RWPE1 (cell line): ENCODE results near the gene KAZN.

Source experiments
- CTCF ChIA-PET: fragments of 350-600 bp; sonication (Branson Sonifier 250); formaldehyde crosslinking; extraction: SDS; loops from one replicate; lab custom pipeline; 2021; lab: Yijun Ruan, JAX
- POLR2A ChIA-PET: fragments of 400-600 bp; formaldehyde crosslinking; extraction: SDS; loops from one replicate; lab custom pipeline; 2020; ENCODE audit warnings: antibody characterized with exemption; ENCODE audit not compliant: low non-redundant PET; lab: Yijun Ruan, JAX
- DNase-seq: peaks from one replicate; pipeline ENCODE4 v3.0.0; 2012; ENCODE audit warnings: low spot score
- H3K27ac ChIP-seq: fragments of 450-650 bp; 2 replicates; pipeline ENCODE4 v1.5.1; 2017
- TF ChIP-seq, protein P1 (sequence below): fragments of 450-650 bp; conservative IDR thresholded peaks from 2 replicates; pipeline ENCODE4 v1.5.1; 2017; ENCODE audit warnings: low read depth, mild to moderate bottlenecking

The KAZN gene

DNA sequence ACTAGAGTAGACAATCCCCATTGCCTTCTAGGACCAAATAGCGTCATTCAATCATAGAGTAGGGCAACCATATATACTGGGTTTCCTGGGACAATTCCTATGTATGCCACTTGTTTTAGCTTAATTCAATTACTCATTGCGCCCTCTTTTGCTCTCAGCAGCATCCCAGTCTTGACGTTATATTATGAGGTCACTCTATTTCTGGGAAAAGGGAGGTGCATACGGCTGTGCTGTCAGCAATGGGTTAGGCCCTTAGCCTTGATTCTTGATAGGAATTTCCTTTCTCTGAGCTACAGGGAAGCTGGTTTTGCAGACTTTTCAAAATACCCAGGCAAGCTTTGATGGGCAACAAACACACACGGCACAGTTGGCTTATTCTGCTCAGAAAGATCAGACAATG, 4.4 kb upstream of the KAZN start:
- TF ChIP-seq, protein P1, sequence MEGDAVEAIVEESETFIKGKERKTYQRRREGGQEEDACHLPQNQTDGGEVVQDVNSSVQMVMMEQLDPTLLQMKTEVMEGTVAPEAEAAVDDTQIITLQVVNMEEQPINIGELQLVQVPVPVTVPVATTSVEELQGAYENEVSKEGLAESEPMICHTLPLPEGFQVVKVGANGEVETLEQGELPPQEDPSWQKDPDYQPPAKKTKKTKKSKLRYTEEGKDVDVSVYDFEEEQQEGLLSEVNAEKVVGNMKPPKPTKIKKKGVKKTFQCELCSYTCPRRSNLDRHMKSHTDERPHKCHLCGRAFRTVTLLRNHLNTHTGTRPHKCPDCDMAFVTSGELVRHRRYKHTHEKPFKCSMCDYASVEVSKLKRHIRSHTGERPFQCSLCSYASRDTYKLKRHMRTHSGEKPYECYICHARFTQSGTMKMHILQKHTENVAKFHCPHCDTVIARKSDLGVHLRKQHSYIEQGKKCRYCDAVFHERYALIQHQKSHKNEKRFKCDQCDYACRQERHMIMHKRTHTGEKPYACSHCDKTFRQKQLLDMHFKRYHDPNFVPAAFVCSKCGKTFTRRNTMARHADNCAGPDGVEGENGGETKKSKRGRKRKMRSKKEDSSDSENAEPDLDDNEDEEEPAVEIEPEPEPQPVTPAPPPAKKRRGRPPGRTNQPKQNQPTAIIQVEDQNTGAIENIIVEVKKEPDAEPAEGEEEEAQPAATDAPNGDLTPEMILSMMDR = no peak
- no peak for DNase-seq
- CTCF ChIA-PET = interaction anchor here (0.6 kb wide), 1 partner anchor 311 kb away, joined by 3 read pairs; no protein-coding TSS in a partner anchor

DNA sequence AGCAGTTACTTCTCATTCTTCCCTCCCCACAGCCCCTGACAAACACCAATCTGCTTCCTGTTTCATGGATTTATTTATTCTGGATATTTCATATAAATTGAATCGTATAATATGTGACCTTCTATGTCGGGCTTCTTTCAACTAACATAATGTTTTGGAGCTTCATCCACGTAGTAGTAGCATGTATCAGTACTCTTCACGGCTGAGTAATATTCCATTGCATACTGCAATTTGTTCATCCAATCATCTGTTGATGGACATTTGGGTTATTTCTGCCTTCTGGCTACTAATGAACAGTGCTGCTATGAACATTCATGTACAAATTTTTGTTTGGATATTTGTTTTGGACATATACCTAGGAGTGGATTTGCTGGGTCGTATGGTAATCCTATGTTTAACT, 1.9 kb upstream of the KAZN start:
- no peak overlapping the region for H3K27ac ChIP-seq
- DNase-seq = no peak
- TF ChIP-seq, protein P1 = no peak
- POLR2A ChIA-PET = no interaction called here
- CTCF ChIA-PET = no interaction called here

More for the DNA sequence above, 4.4 kb upstream of the KAZN start:
- no peak overlapping the region for H3K27ac ChIP-seq
- POLR2A ChIA-PET = no interaction called here

DNA sequence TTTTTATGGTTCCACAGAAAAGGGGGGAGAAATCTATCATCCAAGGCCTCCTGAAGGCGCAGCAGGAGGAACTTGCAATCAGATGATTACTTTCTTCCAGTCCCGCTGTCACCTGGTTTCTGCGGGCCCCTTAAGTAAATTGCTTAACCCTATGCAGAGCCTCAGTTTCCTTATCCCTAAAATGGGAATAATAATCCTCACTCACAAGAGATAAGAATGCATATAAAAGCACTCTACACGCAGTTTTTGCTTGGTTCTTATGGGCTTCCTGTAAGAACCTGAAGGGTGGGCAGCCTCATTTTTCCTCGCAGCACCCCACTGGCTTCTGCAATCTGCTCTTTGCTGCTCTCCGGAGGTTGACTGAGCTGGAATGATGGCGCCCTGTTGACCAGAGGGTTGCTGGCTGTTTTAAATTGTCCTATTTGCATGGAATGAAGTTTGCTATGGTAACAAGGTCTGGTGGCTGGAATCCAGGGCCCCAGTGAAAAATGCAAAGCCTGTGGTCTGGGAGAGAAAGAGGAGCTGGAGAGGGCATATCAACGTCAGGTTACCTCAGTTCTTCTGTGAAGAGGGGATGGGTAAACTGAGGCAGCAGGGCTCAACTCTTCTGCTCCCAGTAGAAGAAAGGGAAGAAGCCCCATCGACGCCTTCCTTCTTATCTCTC, 1.0 kb upstream of the KAZN start:
- ChIA-PET POLR2A (no interaction called here), CTCF (no interaction called here)
- DNase-seq = no peak
- no peak overlapping the region for H3K27ac ChIP-seq
- TF ChIP-seq, protein P1 = no peak

DNA sequence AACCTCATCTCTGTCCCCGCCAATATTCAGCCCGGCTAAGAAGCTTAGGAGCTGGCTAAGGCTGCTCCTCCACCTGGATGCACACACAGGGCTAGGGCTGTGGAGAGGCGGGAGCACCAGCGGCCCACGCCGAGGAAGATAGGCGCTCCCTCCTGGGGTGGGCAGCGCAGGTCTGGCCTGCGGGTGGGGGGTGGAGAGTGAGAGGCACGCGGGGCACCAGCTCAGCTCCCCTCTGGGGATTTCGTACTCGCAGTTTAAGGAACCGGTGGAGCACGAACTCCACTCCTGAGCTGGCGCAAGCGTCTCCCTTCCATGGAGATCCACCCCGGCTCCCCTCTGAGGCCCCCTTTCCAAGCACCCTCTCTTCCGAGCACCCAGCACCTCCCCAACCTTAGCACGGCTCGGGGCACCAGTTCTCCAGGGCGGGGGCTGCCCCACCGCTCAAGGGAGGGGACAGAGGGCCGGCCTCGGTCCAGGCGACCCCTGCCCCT, 433 bp upstream of the KAZN start:
- H3K27ac ChIP-seq = no peak overlapping the region
- TF ChIP-seq, protein P1 = no peak
- CTCF ChIA-PET = interaction anchor here (0.7 to 0.8 kb wide), 2 partner anchors 103 to 440 kb away, joined by 3 to 4 read pairs; no protein-coding TSS in a partner anchor
- DNase-seq = no peak
- POLR2A ChIA-PET = no interaction called here

DNA sequence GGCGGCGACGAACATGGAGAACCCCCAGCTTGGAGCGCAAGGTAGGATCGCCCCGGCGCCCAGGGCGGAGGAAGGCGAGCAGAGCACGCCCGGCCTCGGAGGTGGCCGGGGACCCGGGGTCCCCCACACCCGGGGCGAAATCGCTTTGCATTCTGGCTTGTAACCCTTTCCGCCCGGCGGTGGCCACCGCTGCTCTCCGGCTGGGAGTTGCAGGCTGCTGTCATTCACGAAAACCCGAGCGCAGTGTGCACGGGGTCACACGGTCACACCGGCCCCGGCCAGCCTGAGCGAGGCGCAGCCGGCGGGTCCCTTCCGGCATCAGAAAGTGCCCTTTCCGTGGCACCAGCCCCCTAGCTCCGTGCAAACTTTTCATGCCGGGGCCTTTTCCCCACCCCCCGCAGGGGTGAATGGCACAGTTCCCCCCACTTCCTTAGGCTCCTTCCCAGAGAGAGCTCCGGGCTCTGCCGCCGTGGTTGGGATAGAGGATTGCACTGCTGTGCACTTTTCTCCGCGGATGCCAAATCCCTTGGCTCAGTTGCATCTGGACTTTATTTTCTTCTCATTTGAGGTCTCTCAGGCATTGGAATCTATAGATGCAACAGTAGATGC, 802 bp downstream of the KAZN start:
- CTCF ChIA-PET = interaction anchor here (0.7 to 1.2 kb wide), 2 partner anchors 291 to 448 kb away, joined by 4 read pairs; no protein-coding TSS in a partner anchor
- DNase-seq = no peak
- TF ChIP-seq, protein P1 = no peak
- POLR2A ChIA-PET = no interaction called here
- H3K27ac ChIP-seq = no peak overlapping the region

DNA sequence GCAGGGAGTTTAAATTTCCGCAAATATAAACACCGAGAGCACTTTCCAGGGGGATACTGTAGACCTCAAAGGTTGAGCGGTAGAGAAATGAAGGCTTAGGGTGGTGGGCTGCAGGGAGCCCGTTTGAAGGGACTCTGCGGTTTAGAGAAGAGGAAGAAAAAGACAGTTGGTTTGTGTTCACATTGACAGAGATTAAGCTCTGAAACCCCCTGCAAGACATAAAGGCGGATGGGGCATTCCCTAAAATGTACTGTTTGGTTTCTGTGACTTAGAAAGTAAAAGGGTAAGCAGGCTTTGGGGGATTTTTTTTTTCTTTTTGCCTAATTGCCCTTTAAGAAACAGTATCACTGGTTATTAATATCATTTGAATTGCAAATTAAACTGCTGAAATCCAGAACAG, 1.3 kb downstream of the KAZN start:
- H3K27ac ChIP-seq = no peak overlapping the region
- DNase-seq = no peak
- TF ChIP-seq, protein P1 = no peak
- POLR2A ChIA-PET = no interaction called here
- CTCF ChIA-PET = interaction anchor here (1.2 kb wide), 1 partner anchor 447 kb away, joined by 4 read pairs; no protein-coding TSS in a partner anchor
